GM21447 (cell line): Measurements from ENCODE around the gene SLC39A5.
"Not testable (repeated sequence)": the region's sequence is repeated elsewhere in the genome, so short reads cannot be mapped to it uniquely, and the experiment has no call there.

Source experiments
- ATAC-seq: cut with Tn5 transposase; IDR thresholded peaks from one replicate; pipeline ENCODE4 v1.9.1; 2021; ENCODE audit not compliant: unreplicated experiment

The SLC39A5 gene

GRCh38 chr12:56272468-56272867 lies 42.6 kb downstream of the SLC39A5 start:
- not testable (repeated sequence) for ATAC-seq

- no peak for ATAC-seq
Observed at GRCh38 chr12:56274299-56274698, 44.4 kb downstream of the SLC39A5 start.

GRCh38 chr12:56278905-56279304 lies 49.1 kb downstream of the SLC39A5 start:
- no peak for ATAC-seq

GRCh38 chr12:56280849-56281248 lies 51.0 kb downstream of the SLC39A5 start:
- no peak for ATAC-seq

GRCh38 chr12:56282030-56282429 lies 52.2 kb downstream of the SLC39A5 start:
- no peak for ATAC-seq

- ATAC-seq: no peak
Observed at GRCh38 chr12:56282579-56282978, 52.7 kb downstream of the SLC39A5 start.

GRCh38 chr12:56284263-56284662 lies 54.4 kb downstream of the SLC39A5 start:
- ATAC-seq: not testable (repeated sequence)

GRCh38 chr12:56286044-56286830 lies 56.4 kb downstream of the SLC39A5 start:
- ATAC-seq: no peak
